HG03045 (cell line): ENCODE results near the gene CDKAL1.
"Not testable (repeated sequence)": the region's sequence is repeated elsewhere in the genome, so short reads cannot be mapped to it uniquely, and the experiment has no call there.

Experiments used
- ATAC-seq: cut with Tn5 transposase; IDR thresholded peaks from one replicate; pipeline ENCODE4 v1.9.1; 2021; ENCODE audit warnings: mild to moderate bottlenecking, moderate library complexity; ENCODE audit not compliant: unreplicated experiment

Gene CDKAL1

GRCh38 chr6:21049148-21049547, 514.9 kb downstream of the CDKAL1 start:
- ATAC-seq: no peak

GRCh38 chr6:21049572-21049971, 515.3 kb downstream of the CDKAL1 start:
- no peak for ATAC-seq

GRCh38 chr6:21050935-21051334, 516.7 kb downstream of the CDKAL1 start:
- ATAC-seq: no peak

- ATAC-seq: no peak
These were observed 517.5 kb downstream of the CDKAL1 start for GRCh38 chr6:21051777-21052176.

GRCh38 chr6:21053612-21054011, 519.4 kb downstream of the CDKAL1 start:
- ATAC-seq: no peak

- not testable (repeated sequence) for ATAC-seq
These were observed 521.2 kb downstream of the CDKAL1 start for GRCh38 chr6:21055480-21055879.

GRCh38 chr6:21061892-21062291, 527.6 kb downstream of the CDKAL1 start:
- no peak for ATAC-seq

GRCh38 chr6:21064756-21065340, 530.6 kb downstream of the CDKAL1 start:
- no peak for ATAC-seq

GRCh38 chr6:21067521-21067920, 533.3 kb downstream of the CDKAL1 start:
- no peak for ATAC-seq

GRCh38 chr6:21070620-21071019, 536.4 kb downstream of the CDKAL1 start:
- no peak for ATAC-seq

GRCh38 chr6:21071780-21072468, 537.7 kb downstream of the CDKAL1 start:
- no peak for ATAC-seq

- ATAC-seq: no peak
These were observed 539.1 kb downstream of the CDKAL1 start for GRCh38 chr6:21073318-21073839.

GRCh38 chr6:21074484-21074883, 540.2 kb downstream of the CDKAL1 start:
- ATAC-seq: no peak

- no peak for ATAC-seq
These were observed 541.7 kb downstream of the CDKAL1 start for GRCh38 chr6:21075986-21076385.

- no peak for ATAC-seq
These were observed 544.2 kb downstream of the CDKAL1 start for GRCh38 chr6:21078497-21078896.

GRCh38 chr6:21079468-21080048, 545.3 kb downstream of the CDKAL1 start:
- ATAC-seq: no peak

- ATAC-seq: no peak
These were observed 546.0 kb downstream of the CDKAL1 start for GRCh38 chr6:21080221-21080620.

- no peak for ATAC-seq
These were observed 547.8 kb downstream of the CDKAL1 start for GRCh38 chr6:21082091-21082490.

- ATAC-seq: no peak
These were observed 549.5 kb downstream of the CDKAL1 start for GRCh38 chr6:21083708-21084107.

- ATAC-seq: no peak
These were observed 550.4 kb downstream of the CDKAL1 start for GRCh38 chr6:21084656-21085055.

GRCh38 chr6:21085211-21085610, 551.0 kb downstream of the CDKAL1 start:
- no peak for ATAC-seq

GRCh38 chr6:21085643-21086042, 551.4 kb downstream of the CDKAL1 start:
- no peak for ATAC-seq
